Lower leg skin (tissue), 4 donors: ENCODE measurements around the gene TMSB10. TPM values are rescaled to one million over a fixed set of nuclear protein-coding genes. Genes with fewer than 3 reads are reported as not detected.

Experiments
- DNase-seq, 2 donors: peaks; one replicate each; pipeline ENCODE4 v3.0.0-alpha.2; 2019; ENCODE audit warnings: low spot score in 2 of 2
- H3K4me3 ChIP-seq: fragments of 200-600 bp; sonication (generic); 2 replicates; pipeline ENCODE4 v1.5.1; 2017; ENCODE audit warnings: mild to moderate bottlenecking, low read depth; ENCODE audit not compliant: poor library complexity, severe bottlenecking
- POLR2A ChIP-seq, 2 donors: fragments of 450-650 bp; IDR thresholded peaks; one replicate each; pipeline ENCODE4 v1.6.1; 2016 to 2017; ENCODE audit warnings: antibody characterized with exemption in 2 of 2, mild to moderate bottlenecking in 1 of 2, moderate library complexity in 1 of 2
- WGBS, 2 donors: methylation state at CpG; one replicate each; pipeline ENCODE4 v1.1.5; 2018; 5-methylcytosine and 5-hydroxymethylcytosine counted together
- intact Hi-C: fragments of 100-400 bp; cut with DNase I; formaldehyde crosslinking; loops from one replicate; pipeline ENCODE4 v1.15.0; 2023; ENCODE audit warnings: low total_unique reads
- total RNA-seq, 4 donors: library from RNA; depleted of rRNA; stranded (reverse); fragments of >200 nt; gene quantifications; one replicate each; pipeline ENCODE4 v1.1.0, GENCODE V29; 2016
- TF ChIP-seq, protein P1 (sequence below), 3 donors: fragments of 450-650 bp; IDR thresholded peaks; one replicate each; pipeline ENCODE4 v1.5.1; 2016; ENCODE audit warnings: antibody characterized with exemption in 3 of 3, mild to moderate bottlenecking in 3 of 3, moderate library complexity in 2 of 3

TMSB10 gene
- total RNA-seq, 4 donors from 2014 or later: 774 to 1,415 (median 1,103) TPM

DNA sequence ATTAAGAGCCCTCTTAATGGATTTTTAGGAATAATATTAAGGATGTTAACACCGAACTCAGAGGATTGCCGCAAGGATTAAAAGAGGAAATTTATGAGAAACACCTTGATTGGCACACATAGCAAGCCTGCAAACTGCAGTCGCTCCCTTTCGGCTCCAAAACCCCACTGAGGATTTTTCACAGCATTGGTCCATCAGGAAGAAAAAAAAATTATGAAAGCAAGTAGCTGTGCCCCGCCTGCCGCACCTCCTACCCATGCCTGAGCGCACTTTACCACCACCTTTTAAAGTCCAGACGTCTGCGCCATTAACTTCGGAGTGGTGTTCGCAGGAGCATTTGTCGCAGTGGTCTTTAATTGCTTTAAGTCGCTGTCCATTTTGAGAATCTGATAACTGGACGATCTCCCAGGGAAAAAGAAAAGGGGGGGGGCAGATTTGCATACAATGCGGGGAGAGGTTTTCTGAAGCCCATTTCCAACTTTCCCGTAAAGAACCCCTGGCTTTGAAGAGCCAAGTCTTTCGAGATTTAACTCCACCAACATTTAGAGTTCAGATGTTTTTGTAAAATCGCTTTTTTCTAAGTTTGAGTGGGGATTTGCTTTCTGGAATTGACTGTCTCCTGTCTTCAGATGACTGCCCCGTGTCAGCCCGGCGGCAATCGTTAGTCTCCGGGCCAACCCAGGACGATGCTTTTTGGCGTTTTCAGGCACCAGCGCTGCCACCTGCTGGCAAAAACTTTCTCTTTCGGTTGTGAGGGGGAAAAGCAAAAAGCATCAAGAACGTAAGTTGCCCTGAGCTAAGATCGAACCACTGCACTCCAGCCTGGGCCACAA is 23.7 kb upstream of the TMSB10 start:
- peak; percentile 83 to 96 for DNase-seq
- peak overlapping the region; percentile 32 for H3K4me3 ChIP-seq
- intact Hi-C loops: loop anchor here (10.0 kb wide), 1 partner anchor 387 kb away; no protein-coding TSS in a partner anchor
- TF ChIP-seq, protein P1, sequence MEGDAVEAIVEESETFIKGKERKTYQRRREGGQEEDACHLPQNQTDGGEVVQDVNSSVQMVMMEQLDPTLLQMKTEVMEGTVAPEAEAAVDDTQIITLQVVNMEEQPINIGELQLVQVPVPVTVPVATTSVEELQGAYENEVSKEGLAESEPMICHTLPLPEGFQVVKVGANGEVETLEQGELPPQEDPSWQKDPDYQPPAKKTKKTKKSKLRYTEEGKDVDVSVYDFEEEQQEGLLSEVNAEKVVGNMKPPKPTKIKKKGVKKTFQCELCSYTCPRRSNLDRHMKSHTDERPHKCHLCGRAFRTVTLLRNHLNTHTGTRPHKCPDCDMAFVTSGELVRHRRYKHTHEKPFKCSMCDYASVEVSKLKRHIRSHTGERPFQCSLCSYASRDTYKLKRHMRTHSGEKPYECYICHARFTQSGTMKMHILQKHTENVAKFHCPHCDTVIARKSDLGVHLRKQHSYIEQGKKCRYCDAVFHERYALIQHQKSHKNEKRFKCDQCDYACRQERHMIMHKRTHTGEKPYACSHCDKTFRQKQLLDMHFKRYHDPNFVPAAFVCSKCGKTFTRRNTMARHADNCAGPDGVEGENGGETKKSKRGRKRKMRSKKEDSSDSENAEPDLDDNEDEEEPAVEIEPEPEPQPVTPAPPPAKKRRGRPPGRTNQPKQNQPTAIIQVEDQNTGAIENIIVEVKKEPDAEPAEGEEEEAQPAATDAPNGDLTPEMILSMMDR (IDR thresholded peaks at IDR 0.05): no peak
- no peak for TF ChIP-seq POLR2A (IDR thresholded peaks at IDR 0.05)
- 1 to 2% methylated on average over 29 of the region's 29 CpGs for WGBS, 2 donors

DNA sequence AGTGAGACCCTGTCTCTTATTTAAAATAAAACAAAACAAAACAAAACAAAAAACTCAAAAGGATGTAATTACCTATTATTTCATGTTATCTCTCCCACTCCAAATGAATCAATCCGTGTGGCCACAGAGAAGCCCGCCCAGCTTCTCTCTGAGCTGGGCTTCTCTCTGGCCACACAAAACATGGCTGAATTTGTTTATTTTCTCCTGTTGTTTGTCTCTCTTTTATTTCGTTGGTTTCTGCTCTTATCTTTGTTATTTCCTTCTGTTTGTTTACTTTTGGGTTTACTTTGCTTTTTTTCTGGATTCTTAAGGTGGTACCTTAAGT is 23.1 kb upstream of the TMSB10 start:
- peak in 1 of 2 donors; percentile 45 for DNase-seq
- 58 to 59% methylated on average over 3 of the region's 3 CpGs for WGBS, 2 donors
- intact Hi-C loops: loop anchor here (10.0 kb wide), 1 partner anchor 388 kb away; no protein-coding TSS in a partner anchor
- no peak overlapping the region for H3K4me3 ChIP-seq
- no peak for TF ChIP-seq POLR2A (IDR thresholded peaks at IDR 0.05)
- TF ChIP-seq, protein P1 (IDR thresholded peaks at IDR 0.05): no peak

DNA sequence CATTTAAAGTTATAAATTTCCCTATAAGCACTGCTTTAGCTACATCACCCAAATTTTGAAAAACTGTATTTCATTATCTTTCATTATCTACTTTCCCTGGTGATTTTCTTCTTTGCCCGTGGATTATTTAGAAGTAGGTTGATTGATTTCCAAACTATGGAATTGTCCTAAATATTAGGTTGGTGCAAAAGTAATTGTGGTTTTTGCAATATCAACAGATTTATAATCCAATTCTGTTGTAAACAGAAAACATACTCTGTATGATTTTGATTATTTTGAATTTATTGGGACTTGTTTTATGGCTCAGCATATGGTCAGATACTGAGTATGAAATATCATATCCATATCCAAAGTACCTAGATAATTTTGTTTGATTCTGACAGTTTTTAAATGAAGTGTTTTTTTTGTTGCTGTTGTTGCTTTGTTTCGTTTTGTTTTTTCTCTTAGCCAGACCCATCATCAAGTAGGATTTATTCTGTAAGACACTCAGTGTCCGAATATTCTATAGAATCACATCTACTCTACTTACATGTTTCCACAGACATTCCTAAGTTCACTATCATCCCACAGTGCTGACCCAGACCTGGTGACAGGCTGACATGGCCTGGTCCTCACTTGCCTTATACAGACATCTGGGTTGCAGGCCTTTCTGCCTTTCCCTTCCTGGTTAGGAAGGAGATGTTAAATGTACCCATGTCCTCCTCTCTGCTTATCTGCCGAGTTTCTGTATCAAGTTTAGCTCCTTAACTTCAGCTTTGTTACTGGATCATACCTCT is 22.5 kb upstream of the TMSB10 start:
- peak in 1 of 2 donors; percentile 13 for DNase-seq
- intact Hi-C loops: loop anchor here (10.0 kb wide), 1 partner anchor 388 kb away; no protein-coding TSS in a partner anchor
- H3K4me3 ChIP-seq: no peak overlapping the region
- 94 to 96% methylated on average over 4 of the region's 4 CpGs for WGBS, 2 donors
- TF ChIP-seq, protein P1 (IDR thresholded peaks at IDR 0.05): no peak
- TF ChIP-seq POLR2A (IDR thresholded peaks at IDR 0.05): no peak

DNA sequence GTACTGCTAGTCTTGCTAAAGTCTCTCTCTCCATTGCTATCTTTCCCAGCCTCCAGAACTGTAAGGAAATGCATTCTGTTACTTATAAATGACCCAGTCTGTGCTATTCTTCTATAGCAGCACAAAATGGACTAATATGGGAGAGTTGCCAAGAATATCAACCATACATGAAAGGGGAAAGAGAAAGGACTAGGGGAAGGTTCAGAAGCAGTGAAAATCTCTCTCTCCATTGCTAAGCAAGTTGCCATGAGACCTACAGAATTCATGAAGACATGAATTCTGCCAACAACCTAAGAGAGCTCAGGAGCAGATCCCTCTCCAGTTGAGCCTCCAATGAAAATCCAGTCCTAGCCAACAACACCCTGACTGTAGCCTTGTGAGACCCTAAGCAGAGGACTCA is 21.0 kb upstream of the TMSB10 start:
- no peak overlapping the region for H3K4me3 ChIP-seq
- DNase-seq: no peak
- intact Hi-C loops: loop anchor here (10.0 kb wide), 1 partner anchor 390 kb away; no protein-coding TSS in a partner anchor
- TF ChIP-seq, protein P1 (IDR thresholded peaks at IDR 0.05): no peak
- no peak for TF ChIP-seq POLR2A (IDR thresholded peaks at IDR 0.05)

DNA sequence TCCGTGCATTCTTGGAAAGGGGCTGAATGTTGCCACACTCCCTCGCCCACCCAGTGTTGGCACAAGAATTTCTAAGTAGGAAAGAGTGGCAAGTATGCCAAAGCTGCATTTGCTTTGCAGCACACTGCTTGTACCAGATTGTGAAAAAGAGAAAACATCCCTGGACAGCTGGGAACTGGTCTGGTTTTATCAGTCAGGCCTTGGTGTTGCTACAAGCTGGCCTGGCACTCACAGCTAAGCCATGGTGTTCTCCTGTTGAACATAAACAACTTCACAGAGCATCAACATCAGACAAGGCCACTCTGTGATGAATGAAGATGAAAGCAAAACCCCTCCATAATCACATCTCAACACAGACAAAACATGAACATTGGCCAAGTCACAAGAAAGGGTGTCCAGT is 20.3 kb upstream of the TMSB10 start:
- 85 to 94% methylated on average over 2 of the region's 2 CpGs for WGBS, 2 donors
- TF ChIP-seq, protein P1 (IDR thresholded peaks at IDR 0.05): no peak
- no peak for TF ChIP-seq POLR2A (IDR thresholded peaks at IDR 0.05)
- peak in 1 of 2 donors; percentile 17 for DNase-seq
- H3K4me3 ChIP-seq: no peak overlapping the region
- intact Hi-C loops: loop anchor here (10.0 kb wide), 1 partner anchor 390 kb away; no protein-coding TSS in a partner anchor
